HG03196 (cell line): ENCODE results near the gene PLXNA4.

Source experiments
- ATAC-seq: cut with Tn5 transposase; IDR thresholded peaks from one replicate; pipeline ENCODE4 v1.9.1; 2021; ENCODE audit not compliant: unreplicated experiment

The PLXNA4 gene

GRCh38 chr7:132286836-132287235 is 289.4 kb downstream of the PLXNA4 start:
- ATAC-seq: no peak

GRCh38 chr7:132280335-132280734 is 295.9 kb downstream of the PLXNA4 start:
- no peak for ATAC-seq

GRCh38 chr7:132279718-132280117 is 296.6 kb downstream of the PLXNA4 start:
- ATAC-seq: no peak

- ATAC-seq: no peak
Observed at GRCh38 chr7:132276976-132277725, 299.1 kb downstream of the PLXNA4 start.

- ATAC-seq: no peak
Observed at GRCh38 chr7:132276234-132276630, 300.0 kb downstream of the PLXNA4 start.

GRCh38 chr7:132275416-132276233 is 300.6 kb downstream of the PLXNA4 start:
- ATAC-seq: no peak

- ATAC-seq: no peak
Observed at GRCh38 chr7:132272763-132273371, 303.4 kb downstream of the PLXNA4 start.

- no peak for ATAC-seq
Observed at GRCh38 chr7:132270517-132270916, 305.8 kb downstream of the PLXNA4 start.

- ATAC-seq: no peak
Observed at GRCh38 chr7:132269718-132270117, 306.6 kb downstream of the PLXNA4 start.

GRCh38 chr7:132263151-132263550 is 313.1 kb downstream of the PLXNA4 start:
- no peak for ATAC-seq

- no peak for ATAC-seq
Observed at GRCh38 chr7:132262160-132262470, 314.2 kb downstream of the PLXNA4 start.

GRCh38 chr7:132261327-132262159 is 314.7 kb downstream of the PLXNA4 start:
- no peak for ATAC-seq

GRCh38 chr7:132258231-132258630 is 318.0 kb downstream of the PLXNA4 start:
- no peak for ATAC-seq

GRCh38 chr7:132257253-132257652 is 319.0 kb downstream of the PLXNA4 start:
- no peak for ATAC-seq

- no peak for ATAC-seq
Observed at GRCh38 chr7:132256721-132257212, 319.5 kb downstream of the PLXNA4 start.

- ATAC-seq: no peak
Observed at GRCh38 chr7:132255898-132256297, 320.4 kb downstream of the PLXNA4 start.

GRCh38 chr7:132255115-132255797 is 321.0 kb downstream of the PLXNA4 start:
- no peak for ATAC-seq

- no peak for ATAC-seq
Observed at GRCh38 chr7:132254455-132254854, 321.8 kb downstream of the PLXNA4 start.

- no peak for ATAC-seq
Observed at GRCh38 chr7:132252793-132253100, 323.5 kb downstream of the PLXNA4 start.

- ATAC-seq: no peak
Observed at GRCh38 chr7:132251327-132251659, 325.0 kb downstream of the PLXNA4 start.
